HFFc6 (cell line): ENCODE measurements around the gene FAM120C. TPM values are rescaled to one million over a fixed set of nuclear protein-coding genes. Genes with fewer than 3 reads are reported as not detected.

Source experiments
- DNase-seq: peaks from one replicate; pipeline ENCODE4 v3.0.0-alpha.2; 2018
- H3K27ac Mint-ChIP-seq: 2 replicates; pipeline ENCODE4 v1.8.0; 2020; ENCODE audit warnings: mild to moderate bottlenecking, mixed read lengths
- H3K27me3 Mint-ChIP-seq: 2 replicates; pipeline ENCODE4 v1.8.0; 2021; ENCODE audit warnings: mild to moderate bottlenecking, moderate library complexity, mixed read lengths; ENCODE audit not compliant: insufficient read depth
- H3K36me3 Mint-ChIP-seq: 2 replicates; pipeline ENCODE4 v1.8.0; 2021; ENCODE audit warnings: low read depth, mixed read lengths
- H3K4me1 Mint-ChIP-seq: 2 replicates; pipeline ENCODE4 v1.8.0; 2020; ENCODE audit warnings: low read depth, mixed read lengths
- H3K4me3 Mint-ChIP-seq: 2 replicates; pipeline ENCODE4 v1.8.0; 2020; ENCODE audit warnings: mild to moderate bottlenecking, moderate library complexity, mixed read lengths
- H3K9me3 Mint-ChIP-seq: 2 replicates; pipeline ENCODE4 v1.8.0; 2020; ENCODE audit warnings: mild to moderate bottlenecking, mixed read lengths
- total RNA-seq, 6 experiments: library from RNA; stranded (reverse); fragmentation: NEBNext Ultra II Directional; extraction: Animal tissue kit (Norgen Biotek cat#: 25700); gene quantifications; 2 replicates in 1 of 6; 3 replicates in 5 of 6; pipeline ENCODE4 v1.2.3, GENCODE V29; 2021
- TF ChIP-seq, protein P1 (sequence below): fragments of 200-600 bp; sonication (generic); IDR thresholded peaks from 2 replicates; pipeline ENCODE4 v1.5.0; 2021; ENCODE audit warnings: antibody characterized with exemption, mild to moderate bottlenecking

The FAM120C gene
- total RNA-seq, 6 experiments from 2014 or later = 8.3 to 10.0 (median 9.1) TPM

DNA sequence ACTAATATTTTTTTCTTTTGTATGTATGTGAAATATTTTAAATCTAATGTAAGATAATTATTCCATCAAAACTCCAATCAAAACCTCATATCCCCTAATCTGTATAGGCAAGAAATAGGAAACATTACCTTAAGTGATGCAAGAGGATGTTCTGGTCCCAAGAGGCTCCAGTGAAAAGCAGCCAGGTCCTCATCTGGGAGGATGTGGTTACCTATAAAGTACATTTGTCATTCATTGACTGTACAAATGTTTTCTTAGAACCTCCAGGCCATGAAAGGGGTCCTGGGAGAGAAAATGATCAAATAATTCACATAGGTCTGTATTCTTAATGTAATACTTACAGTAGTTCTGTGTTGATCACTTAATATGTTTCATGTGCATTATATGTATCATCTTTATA, 25.5 kb downstream of the FAM120C start:
- Mint-ChIP-seq H3K36me3 (no peaks in the 10 kb centered on the region; the same call in 1 of the 2 replicates), H3K27me3 (no peaks in the 10 kb centered on the region), H3K4me1 (no peaks in the 10 kb centered on the region), H3K4me3 (no peak overlapping the region), H3K9me3 (no peaks in the 10 kb centered on the region), H3K27ac (no peak overlapping the region)
- DNase-seq = no peak
- TF ChIP-seq, protein P1, sequence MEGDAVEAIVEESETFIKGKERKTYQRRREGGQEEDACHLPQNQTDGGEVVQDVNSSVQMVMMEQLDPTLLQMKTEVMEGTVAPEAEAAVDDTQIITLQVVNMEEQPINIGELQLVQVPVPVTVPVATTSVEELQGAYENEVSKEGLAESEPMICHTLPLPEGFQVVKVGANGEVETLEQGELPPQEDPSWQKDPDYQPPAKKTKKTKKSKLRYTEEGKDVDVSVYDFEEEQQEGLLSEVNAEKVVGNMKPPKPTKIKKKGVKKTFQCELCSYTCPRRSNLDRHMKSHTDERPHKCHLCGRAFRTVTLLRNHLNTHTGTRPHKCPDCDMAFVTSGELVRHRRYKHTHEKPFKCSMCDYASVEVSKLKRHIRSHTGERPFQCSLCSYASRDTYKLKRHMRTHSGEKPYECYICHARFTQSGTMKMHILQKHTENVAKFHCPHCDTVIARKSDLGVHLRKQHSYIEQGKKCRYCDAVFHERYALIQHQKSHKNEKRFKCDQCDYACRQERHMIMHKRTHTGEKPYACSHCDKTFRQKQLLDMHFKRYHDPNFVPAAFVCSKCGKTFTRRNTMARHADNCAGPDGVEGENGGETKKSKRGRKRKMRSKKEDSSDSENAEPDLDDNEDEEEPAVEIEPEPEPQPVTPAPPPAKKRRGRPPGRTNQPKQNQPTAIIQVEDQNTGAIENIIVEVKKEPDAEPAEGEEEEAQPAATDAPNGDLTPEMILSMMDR = no peak

DNA sequence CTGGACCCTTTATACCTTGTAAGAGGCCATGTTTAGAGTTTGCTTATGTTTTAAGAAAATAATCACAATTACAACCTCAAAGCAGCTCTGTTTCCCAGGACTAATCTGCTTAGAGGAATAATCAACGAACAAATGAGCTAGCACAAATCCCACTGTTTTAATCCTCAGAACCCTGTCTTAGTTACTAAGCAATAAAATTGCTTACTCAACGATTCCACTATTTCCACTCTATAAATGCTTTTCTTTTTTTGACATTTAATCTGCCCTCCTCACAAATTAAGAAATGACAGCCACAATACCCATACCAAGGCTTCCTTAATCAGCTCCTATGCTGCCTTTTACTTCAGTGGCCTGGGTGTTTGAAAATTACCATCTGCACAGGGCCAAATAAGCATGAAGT, 48.8 kb downstream of the FAM120C start:
- DNase-seq = no peak
- Mint-ChIP-seq H3K27ac (no peak overlapping the region), H3K36me3 (peaks cover 12% of the 10 kb centered on the region), H3K27me3 (no peaks in the 10 kb centered on the region), H3K4me1 (no peaks in the 10 kb centered on the region), H3K4me3 (no peak overlapping the region), H3K9me3 (no peaks in the 10 kb centered on the region)
- TF ChIP-seq, protein P1 = no peak

DNA sequence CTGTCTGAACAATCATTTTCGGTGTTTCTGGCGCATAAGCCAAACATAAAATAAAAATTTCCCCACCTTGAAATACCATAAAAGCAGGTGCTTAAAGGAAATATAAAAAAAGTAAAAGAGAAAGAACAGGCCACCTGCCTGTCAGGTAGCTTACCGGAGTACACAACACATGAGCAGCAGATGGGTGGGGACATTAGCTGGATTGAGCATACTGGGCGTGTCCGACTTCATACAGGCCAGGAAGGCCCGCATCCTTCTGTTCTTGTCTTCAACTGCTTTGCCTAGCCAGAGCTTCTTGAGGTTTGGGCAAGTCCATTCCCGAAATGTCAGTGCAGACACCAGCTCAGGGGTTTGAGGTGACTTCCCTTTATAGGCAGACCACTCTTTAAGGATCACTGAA, 66.7 kb downstream of the FAM120C start:
- H3K27ac Mint-ChIP-seq = no peak overlapping the region
- H3K27me3 Mint-ChIP-seq = no peaks in the 10 kb centered on the region
- no peaks in the 10 kb centered on the region; the same call in 1 of the 2 replicates for H3K36me3 Mint-ChIP-seq
- H3K4me1 Mint-ChIP-seq = no peaks in the 10 kb centered on the region
- H3K4me3 Mint-ChIP-seq = no peak overlapping the region
- H3K9me3 Mint-ChIP-seq = no peaks in the 10 kb centered on the region
- no peak for DNase-seq
- TF ChIP-seq, protein P1 = no peak

DNA sequence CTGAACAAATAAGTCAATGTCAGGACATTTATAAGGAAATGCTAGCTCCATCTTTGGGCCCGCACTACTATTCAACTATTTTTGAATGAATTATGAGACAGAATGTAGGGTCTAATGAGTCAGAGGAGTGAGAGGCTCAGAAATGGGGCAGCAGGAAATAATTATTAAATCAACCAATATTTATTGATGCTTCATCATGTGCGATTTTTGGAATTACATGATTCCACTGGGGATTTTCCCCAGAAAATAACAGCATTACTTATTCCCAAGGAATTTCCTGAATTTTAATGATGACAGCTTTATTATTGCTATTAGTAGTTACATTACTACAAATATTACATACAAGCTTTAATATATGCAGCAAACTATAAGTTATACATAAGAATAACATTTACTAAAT, 89.5 kb downstream of the FAM120C start:
- no peaks in the 10 kb centered on the region for H3K27me3 Mint-ChIP-seq
- H3K36me3 Mint-ChIP-seq = no peaks in the 10 kb centered on the region; the same call in 1 of the 2 replicates
- peaks cover 6% of the 10 kb centered on the region for H3K4me1 Mint-ChIP-seq
- H3K9me3 Mint-ChIP-seq = no peaks in the 10 kb centered on the region
- peak overlapping the region; percentile 42 for H3K27ac Mint-ChIP-seq
- H3K4me3 Mint-ChIP-seq = no peak overlapping the region
- TF ChIP-seq, protein P1 = no peak
- no peak for DNase-seq

DNA sequence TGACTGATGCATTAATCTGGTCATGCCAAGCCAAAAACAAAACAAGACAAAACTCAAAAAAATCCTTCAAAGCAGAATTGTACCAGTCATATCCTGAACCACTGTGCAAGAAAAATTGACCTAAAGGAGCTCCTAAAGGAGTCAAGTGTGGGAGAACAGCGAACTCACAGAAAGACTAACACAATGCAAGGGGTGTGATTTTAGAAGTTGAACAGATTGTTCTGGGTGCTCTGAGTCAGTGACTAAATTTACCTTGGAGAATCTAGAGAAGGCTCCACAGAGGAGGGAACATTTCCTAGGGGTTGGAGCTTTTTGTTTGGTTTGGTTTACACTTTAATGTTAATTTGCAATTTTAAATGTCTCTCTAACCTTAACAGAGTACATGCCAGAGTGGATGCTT, 89.9 kb downstream of the FAM120C start:
- DNase-seq = no peak
- TF ChIP-seq, protein P1 = no peak
- H3K4me3 Mint-ChIP-seq = no peak overlapping the region; the same call in 1 of the 2 replicates
- H3K27me3 Mint-ChIP-seq = no peaks in the 10 kb centered on the region
- H3K4me1 Mint-ChIP-seq = peaks cover 6% of the 10 kb centered on the region
- peak overlapping the region; percentile 42 for H3K27ac Mint-ChIP-seq
- H3K36me3 Mint-ChIP-seq = no peaks in the 10 kb centered on the region; the same call in 1 of the 2 replicates
- H3K9me3 Mint-ChIP-seq = no peaks in the 10 kb centered on the region

DNA sequence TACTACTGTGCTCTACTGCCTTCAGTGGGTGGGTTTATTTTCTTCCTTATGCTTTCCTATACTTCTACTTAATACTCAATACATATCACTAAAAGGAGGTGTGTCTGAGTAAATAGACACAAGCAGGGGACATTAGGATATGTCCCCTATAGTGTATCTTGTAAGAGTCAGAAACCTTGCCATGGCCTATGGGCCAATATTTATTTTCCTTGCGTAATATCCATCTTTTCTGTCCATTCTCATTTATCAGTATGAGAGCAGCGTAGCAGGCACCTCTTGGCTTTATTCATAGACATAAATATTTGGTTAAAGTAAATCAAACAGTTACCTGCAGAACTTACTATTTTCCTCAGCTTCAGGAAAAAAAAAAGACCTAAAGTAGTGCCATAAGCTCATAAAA, 92.2 kb downstream of the FAM120C start:
- peaks cover 9% of the 10 kb centered on the region for H3K4me1 Mint-ChIP-seq
- no peaks in the 10 kb centered on the region for H3K9me3 Mint-ChIP-seq
- TF ChIP-seq, protein P1 = no peak
- H3K27ac Mint-ChIP-seq = no peak overlapping the region
- H3K27me3 Mint-ChIP-seq = no peaks in the 10 kb centered on the region
- DNase-seq = no peak
- H3K4me3 Mint-ChIP-seq = no peak overlapping the region
- H3K36me3 Mint-ChIP-seq = no peaks in the 10 kb centered on the region; the same call in none of the 2 replicates
